HG02759 (cell line): ENCODE measurements around the gene ZYX.
"Not testable (repeated sequence)": the region's sequence is repeated elsewhere in the genome, so short reads cannot be mapped to it uniquely, and the experiment has no call there.

Experiments used
- ATAC-seq: cut with Tn5 transposase; IDR thresholded peaks from one replicate; pipeline ENCODE4 v1.9.1; 2021; ENCODE audit warnings: mild to moderate bottlenecking, moderate library complexity; ENCODE audit not compliant: unreplicated experiment

The ZYX gene

DNA sequence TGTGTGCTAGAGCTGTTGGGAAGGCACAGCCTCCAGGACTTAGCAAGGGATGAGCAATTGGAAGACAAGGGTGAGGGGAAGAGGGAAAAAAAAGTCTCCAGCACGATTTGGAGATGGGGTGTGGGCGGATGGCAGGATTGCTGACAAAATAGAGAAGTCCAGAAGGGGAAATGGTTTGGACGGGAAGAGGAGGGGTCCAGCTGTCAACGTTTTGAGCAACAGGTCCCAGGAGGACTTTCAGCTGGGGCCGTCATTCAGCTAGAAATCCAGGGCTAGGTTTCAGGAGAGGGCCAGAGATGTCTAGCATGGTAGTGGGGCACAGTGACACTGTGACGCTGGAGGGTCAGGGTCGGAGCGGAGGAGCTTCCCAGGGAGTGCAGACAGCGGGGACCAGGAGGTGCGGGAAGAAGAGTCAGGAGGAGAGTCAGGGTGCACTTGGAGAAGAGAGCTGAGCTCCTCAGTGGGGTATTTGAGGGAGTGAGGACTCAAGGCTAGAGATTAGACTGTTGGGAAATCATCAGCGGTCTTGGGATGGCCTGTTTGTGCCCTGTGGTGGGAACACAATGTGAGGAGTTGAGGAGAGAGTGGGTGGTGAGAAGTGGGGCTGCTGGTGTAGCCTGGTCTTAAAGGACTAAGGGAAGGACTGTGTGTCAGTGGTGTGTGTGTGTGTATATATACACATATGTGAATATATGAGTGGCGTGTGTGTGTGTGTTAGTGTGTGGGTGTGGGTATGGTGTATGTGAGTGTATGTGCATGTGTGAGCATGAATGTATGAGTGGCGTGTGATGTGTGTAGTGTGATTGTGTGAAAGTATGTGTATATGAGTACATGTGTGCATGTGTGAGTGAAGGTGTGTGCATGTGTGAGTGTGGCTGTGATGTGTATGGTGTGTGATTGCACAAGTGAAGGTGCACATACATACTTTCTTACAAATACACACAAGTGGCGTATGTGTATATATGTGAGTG is 3.8 kb downstream of the ZYX start:
- no peak for ATAC-seq

DNA sequence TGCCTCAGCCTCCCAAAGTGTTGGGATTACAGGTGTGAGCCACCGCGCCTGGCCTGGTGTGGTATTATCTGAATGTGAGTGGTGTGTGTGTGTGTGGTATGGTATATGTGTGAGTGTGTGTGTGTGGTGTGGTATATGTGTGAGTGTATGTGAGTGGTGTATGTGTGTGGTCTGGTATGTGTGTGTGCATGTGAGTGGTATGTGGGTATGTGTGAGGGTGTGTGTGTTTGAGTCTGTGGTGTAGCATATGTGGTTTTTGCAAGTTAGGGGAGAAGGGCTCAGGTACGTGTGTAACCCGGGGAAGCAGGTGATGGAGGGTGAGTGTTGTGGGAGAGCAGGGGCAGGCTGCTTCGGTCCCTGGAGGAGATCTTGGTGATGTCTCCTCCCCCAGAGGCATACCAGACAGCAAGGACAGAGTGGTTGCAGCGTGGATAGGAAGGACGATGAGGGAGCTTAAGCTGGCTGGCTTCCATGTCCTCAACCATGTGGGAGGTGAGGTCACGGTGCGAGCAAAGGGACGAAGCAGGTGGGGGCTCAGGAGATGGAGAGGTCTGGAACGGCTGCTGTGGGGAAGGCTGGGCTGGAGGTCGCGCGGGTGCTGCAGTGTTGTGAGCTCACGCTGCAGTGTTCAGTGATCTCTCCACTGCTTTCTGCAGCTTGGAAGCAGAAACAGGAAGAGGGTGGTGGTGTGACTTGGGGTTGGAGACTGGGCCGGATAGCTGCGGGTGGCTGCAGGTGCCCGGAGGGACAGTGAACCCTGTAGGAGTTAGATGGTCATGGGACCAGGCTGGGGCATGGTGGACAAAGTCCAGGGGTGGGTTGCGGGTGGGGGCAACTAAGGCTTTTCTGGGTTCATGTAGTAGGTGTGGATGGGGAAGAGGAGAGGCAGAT is 5.0 kb downstream of the ZYX start:
- ATAC-seq: peak; percentile 44

DNA sequence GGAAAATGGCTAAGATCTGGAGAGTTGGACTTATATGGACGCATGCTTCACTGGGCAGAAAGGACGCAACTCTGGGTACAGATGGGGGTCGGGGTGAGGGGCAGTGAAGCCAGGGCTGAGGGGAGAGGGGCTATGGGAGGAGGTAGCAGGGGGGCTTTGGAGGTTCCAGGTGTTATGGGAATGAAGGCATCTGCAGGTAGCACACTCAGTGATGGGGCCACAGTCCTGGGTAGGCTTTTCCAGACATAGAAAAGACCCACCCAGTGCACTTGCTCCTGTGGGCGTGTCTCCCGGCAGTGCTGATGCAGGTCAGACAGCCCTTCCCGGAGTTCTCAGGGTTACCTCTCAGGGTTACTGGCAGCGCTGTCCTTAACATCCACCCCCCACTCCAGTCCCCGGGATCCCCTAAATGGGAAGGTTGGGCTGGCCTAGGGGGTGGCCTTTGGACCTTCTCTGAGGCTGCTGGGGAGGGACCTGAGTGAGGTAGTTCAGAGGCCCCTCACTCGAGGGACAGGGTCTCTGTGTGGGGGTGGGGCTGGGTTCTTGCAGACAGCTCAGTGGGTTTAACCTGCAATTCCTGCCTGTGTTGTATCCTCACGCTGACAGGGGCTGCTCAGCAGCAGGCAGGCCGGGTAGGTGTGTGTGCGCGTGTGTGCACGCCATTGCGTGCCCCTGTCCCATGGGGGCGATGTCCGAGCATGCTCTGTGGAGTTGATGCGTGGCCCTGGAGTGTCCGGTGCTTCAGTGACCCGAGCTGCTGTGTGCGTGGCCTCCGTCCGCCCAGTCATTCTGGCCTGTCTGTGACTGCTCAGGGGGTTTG is 6.2 kb downstream of the ZYX start:
- ATAC-seq: no peak

DNA sequence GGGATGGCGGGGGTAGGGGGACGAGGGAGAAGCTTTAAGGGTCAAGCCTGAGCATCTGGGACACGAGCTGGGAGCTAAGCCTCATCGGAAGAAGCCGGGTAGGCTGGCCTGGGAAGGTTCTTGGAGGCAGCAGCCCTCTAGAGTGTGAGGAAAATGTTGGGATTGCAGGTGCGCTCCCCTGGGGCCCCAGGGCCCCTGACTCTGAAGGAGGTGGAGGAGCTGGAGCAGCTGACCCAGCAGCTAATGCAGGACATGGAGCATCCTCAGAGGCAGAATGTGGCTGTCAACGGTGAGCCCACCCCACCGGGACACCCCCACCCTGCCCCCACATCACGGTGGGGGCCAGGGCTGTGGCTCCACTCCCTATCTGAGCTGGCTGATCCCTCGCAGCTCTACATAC is 6.9 kb downstream of the ZYX start:
- ATAC-seq: no peak

DNA sequence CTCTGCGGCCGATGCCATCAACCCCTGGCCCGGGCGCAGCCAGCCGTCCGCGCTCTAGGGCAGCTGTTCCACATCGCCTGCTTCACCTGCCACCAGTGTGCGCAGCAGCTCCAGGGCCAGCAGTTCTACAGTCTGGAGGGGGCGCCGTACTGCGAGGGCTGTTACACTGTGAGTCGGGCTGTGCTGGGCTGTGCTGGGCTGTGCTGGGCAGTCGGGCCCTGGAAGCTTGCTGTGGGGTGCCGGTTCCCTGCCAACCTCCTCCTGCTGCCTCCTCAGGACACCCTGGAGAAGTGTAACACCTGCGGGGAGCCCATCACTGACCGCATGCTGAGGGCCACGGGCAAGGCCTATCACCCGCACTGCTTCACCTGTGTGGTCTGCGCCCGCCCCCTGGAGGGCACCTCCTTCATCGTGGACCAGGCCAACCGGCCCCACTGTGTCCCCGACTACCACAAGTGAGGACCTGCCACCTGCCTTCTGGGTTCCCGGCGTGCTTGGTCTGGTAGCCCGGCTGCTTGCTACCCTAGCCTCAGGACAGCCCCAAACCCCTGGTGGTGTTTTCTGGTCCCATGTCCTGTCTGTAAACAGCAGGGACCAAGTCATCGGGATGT is 7.5 kb downstream of the ZYX start:
- ATAC-seq: no peak

DNA sequence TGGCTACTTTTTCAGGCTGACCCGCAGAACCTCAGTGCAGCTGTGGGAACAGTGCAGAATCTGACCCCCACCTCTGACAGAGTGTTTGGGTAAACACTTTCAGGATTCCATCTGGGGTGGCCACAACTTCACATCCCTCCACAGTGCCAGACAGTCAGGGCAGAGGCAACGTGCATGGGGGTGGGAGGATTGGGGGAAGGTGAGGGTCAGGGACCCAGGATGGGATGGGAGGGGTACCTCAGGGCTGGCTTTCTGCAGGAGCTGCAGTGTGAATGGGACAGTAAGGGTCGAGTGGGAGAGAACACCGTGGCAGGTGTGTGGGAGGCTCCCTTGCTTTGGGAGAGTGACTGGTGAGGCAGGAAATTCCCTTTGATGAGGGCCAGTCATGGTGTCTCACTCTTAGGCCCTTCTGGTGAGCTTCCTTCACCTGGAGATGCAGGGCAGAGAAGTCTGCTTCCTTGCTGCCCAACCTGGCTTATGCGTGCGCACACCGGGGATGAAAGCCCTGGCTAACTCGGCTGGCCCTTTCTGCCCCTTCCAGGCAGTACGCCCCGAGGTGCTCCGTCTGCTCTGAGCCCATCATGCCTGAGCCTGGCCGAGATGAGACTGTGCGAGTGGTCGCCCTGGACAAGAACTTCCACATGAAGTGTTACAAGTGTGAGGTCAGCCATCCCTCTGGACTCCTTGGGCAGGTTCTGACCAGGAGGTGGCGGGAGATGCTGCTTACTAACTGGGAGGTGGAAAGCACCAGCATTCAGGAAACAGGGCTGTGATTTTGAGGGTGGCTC is 8.4 kb downstream of the ZYX start:
- no peak for ATAC-seq

DNA sequence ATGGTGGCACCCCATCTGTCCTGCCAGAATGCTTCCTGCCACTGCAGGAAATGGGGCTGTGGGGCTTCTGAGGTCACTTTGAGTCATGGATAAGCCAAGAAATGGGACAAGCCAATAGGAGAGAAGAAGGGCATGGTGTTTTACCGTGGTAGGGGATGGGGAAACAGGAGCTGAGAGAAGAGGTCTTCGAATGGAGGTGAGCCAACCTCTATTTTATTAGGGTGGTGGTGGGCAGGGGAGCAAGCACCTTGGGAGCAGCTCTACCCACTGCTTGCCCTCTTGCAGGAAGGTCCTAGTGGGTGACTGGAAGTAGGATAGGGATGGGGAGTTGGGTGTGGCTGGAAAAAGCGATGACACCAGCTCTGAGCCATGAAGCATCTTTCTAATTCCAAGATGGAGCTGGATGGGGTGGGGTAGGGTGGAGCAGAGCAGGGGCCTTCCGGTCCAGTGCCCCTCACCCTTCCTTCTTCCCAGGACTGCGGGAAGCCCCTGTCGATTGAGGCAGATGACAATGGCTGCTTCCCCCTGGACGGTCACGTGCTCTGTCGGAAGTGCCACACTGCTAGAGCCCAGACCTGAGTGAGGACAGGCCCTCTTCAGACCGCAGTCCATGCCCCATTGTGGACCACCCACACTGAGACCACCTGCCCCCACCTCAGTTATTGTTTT is 9.1 kb downstream of the ZYX start:
- no peak for ATAC-seq

DNA sequence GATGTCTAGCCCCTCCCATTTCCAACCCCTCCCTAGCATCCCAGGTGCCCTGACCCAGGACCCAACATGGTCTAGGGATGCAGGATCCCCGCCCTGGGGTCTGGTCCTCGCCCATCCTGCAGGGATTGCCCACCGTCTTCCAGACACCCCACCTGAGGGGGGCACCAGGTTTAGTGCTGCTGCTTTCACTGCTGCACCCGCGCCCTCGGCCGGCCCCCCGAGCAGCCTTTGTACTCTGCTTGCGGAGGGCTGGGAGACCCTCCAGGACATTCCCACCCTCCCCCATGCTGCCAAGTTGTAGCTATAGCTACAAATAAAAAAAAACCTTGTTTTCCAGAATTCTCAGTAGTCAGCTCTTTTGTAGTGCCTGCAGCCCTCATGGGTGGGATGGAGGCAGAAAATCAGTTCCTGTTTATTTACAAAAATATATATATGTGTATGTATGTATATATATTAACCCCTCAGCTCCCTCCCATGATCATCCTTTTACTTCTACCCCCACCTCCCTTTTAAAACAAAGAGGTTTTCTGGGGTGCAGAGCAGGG is 9.7 kb downstream of the ZYX start:
- no peak for ATAC-seq

DNA sequence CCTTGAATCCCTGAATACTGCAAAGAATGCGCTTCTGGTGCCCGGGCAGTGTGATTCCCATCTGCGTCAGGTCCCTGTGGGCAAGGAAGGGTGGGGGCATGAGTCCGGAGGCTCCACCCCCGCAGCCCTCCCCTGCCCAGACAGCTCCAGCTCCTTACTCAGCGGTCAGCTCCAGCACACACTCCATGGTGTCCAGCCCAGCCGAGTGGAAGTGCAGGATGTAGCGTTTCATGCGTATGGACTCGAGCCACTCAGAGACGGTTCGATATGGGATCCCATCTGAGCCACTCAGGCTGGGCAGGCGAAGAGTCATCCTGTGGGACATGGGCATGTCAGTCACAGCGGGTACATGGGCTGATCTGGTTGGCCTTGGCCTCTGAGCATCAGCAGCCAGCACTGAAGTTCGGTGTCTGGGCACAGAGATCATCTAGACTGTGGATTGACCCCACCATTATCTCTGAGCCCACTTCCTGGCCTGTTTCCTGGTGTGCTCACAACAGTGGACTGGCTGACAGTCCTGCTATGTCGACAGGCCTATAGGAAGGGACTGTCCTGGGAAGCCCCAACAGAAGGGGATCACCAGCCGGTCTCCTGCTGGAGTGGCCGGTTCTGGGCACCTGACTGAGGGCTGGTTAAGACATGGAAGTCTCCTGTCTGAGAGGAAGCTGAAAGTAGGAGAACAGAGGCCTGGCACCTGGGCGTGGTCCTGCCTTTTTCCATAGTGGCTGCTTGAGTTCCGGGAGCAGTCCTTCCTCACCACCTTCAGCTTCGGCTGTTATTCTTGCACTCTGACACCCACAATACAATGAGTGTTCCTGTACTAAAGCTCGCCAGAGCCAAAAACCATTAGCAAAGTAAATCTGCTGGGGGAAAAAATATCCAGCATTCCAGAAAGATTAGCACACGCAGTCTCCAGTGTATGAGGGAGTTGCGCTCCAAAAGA is 10.6 kb downstream of the ZYX start:
- ATAC-seq: no peak

DNA sequence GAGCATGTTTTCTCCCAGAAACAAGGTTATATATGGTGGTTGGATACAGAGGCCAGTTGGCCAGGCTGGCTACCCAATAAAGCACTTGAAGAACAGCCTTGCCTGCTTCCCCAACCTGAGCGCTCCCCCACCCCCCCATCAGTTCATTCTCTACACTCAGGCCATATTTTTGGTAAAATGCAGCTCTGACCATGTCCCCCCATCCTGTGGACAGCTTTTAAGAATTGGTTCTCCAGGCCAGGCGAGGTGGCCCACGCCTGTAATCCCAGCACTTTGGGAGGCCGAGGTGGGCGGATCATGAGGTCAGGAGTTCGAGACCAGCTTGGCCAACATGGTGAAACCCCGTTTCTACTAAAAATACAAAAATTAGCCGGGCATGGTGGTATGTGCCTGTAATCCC is 11.3 kb downstream of the ZYX start:
- not testable (repeated sequence) for ATAC-seq

DNA sequence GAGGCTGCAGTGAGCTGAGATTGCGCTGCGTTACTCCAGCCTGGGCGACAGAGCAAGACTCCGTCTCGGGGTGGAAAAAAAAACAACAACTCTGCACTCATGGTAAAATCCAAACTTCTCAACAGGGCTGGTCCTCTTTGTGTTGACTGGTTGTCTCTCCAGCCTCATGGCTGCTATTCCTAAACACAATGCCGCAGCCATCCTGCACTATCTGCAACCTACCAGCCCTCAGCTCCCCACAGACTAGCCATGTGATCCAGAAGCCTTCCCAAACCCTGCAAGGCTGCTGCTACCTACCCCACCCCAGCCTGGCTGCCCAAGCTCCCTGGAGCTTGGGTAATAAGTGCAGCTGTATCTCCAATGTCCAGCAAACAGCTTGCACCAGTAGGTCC is 11.7 kb downstream of the ZYX start:
- ATAC-seq: no peak

DNA sequence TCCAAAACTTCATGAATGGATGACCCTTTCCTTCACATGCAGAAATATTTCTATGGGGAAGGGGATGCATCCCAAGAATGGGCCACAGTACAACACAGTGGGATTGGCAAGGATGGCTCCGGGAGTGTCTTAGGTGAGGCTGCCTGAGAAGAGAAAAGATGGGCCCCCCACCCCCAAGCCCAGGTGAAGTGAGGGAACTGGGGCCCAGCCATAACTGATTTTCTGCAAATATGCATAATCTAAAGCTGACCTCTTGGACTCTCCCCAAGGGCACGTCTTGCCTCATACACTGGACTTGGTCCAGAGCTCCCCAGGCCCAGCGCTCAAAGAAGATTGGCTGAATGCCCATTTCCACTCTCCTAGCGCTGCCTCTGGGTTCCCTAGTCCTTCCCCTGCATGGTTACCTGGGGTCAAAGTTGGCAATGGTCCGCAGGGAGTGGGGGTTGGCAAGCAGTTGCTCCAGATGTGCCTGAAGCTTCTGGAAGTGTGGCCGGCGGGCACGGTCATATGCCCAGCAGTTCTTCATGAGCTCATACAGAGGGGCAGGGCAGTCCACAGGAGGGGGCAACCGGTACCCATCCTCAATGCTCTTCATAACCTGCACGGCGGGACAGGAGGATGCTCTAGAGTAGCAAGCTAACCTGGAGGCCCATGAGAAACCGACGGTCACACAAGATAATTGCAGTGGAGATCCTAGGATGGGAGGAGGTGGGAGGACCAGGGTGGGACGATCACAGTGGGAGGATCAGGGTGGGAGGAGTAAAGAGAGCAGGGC is 12.3 kb downstream of the ZYX start:
- ATAC-seq: no peak

DNA sequence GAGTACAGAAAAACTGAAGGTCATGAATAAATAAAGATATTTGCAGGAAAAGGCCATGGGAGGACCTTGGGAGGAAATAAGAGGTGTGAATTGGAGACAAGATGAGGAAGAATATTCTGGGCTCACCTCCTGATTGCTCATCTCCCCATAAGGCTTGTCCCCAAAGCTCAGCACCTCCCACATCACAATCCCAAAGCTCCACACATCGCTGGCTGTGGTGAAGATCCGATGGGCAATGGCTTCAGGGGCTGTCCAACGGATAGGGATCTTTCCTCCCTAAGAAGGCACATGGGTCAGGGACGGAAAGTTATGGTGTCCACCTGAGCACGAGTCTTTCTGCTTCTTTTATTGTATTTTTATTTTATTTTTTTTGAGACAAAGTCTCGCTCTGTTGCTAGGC is 12.9 kb downstream of the ZYX start:
- no peak for ATAC-seq

DNA sequence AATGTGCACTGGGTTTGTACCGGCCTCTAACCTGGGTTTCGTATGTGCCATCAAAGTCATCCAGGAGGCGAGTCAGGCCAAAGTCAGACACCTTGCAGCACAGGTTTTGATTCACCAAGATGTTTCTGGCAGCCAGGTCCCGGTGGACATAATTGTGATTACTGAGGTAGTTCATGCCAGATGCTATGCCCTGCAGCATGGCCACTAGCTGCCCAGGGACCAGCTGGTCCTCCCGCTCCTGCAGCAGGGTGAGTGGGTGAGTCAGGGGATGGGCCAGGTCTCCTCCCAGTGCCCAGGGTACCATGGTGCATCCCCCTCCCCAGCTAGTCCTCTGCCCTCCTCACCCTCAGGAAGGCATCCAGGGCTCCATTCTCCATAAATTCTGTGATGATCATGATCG is 13.6 kb downstream of the ZYX start:
- no peak for ATAC-seq

DNA sequence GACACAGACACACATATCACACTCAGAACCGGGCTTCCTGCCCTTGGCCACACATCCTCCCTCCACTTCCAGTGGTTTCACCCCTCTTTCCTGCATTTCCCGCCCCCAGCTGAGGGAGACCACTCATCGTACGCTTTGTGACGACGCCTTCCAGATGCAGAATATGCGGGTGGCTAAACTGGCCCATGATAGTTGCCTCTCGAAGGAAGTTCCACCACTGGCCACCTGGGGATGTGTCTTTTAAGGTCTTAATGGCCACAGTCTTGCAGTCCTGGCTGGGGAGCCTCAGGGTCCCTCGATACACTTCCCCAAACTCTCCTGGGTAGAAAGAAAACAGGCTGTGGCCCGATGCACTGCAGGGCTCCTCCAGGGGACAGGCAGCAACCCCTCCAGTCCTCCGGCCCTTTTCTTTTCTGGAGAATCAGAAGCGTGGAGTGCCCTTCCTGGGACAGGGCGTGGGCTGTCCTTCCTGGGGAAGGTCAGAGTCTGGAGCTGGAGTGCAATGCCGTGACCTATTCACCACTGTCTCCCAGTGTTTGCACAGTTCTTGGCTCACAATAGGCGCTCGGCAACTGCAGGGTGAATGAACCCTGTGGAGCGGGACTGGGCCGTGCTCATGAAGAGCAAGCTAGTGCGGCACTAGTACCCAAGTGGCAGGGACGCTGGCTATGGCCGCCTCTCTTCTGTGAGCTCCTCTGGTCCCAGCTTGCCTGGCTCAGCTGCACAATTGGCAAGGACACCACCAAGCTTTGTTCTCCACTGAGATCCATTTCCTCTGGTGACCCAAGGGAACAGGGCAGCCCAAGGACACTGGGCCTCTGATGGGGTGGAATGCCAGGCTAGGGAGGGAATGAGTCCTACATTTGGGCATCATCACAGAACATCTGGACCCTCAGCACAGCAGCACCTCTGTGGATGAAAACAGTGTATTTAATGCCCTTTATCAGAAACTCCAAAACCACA is 14.3 kb downstream of the ZYX start:
- peak; percentile 37 for ATAC-seq

DNA sequence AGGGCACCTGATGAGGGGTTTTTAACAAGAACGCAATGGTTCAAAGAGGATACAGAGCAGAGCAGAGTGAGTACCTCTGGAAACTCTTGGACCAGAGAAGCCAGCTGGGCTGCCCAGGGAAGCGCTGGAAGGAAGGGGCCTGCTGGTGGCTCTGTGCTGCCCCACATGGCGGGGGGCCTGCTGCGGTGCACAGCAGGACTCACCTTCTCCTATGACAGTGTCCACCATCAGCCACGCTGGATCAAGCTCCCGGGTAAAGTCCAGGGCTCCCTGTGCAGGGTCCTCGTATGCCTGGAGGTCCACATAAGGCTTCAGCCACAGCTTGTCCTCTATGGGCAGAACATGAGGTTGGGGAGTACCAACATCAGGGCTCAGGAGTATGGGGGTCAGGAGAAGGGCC is 15.0 kb downstream of the ZYX start:
- no peak for ATAC-seq
